MCF 10A (cell line): Measurements from ENCODE around the gene IFT122. TPM values are rescaled to one million over a fixed set of nuclear protein-coding genes. Genes with fewer than 3 reads are reported as not detected.

Experiments
- BruUV-seq: library from RNA; stranded (reverse); fragments of 400-500 nt; replicated peaks from 2 replicates; lab custom pipeline; 2021; lab: Mats Ljungman, UMichigan
- CTCF ChIA-PET: fragments of 300-600 bp; sonication (Branson Sonifier 250); formaldehyde crosslinking; extraction: SDS; loops from one replicate; lab custom pipeline; 2021; ENCODE audit warnings: antibody characterized with exemption, inconsistent platforms; lab: Yijun Ruan, JAX
- POLR2A ChIA-PET: fragments of 300-600, 350-650 bp; sonication (Branson Sonifier 250); formaldehyde crosslinking; extraction: SDS; loops from one replicate; lab custom pipeline; 2020; ENCODE audit warnings: antibody characterized with exemption, inconsistent platforms; lab: Yijun Ruan, JAX
- DNase-seq: peaks from one replicate; pipeline ENCODE4 v3.0.0-alpha.2; 2018; ENCODE audit not compliant: unreplicated experiment
- H3K27ac Mint-ChIP-seq: one replicate; pipeline ENCODE4 v1.8.0; 2022; ENCODE audit warnings: mild to moderate bottlenecking, low read depth, mixed read lengths; ENCODE audit not compliant: unreplicated experiment
- H3K27me3 Mint-ChIP-seq: one replicate; pipeline ENCODE4 v1.8.0; 2022; ENCODE audit warnings: mixed read lengths; ENCODE audit not compliant: insufficient read depth, unreplicated experiment
- H3K36me3 Mint-ChIP-seq: one replicate; pipeline ENCODE4 v1.8.0; 2022; ENCODE audit warnings: mild to moderate bottlenecking, moderate library complexity, mixed read lengths; ENCODE audit not compliant: insufficient read depth, unreplicated experiment
- H3K4me1 Mint-ChIP-seq: one replicate; pipeline ENCODE4 v1.8.0; 2022; ENCODE audit warnings: mixed read lengths; ENCODE audit not compliant: insufficient read depth, unreplicated experiment
- H3K4me3 Mint-ChIP-seq: one replicate; pipeline ENCODE4 v1.8.0; 2022; ENCODE audit warnings: mild to moderate bottlenecking, moderate library complexity, mixed read lengths; ENCODE audit not compliant: unreplicated experiment
- H3K9me3 Mint-ChIP-seq: one replicate; pipeline ENCODE4 v1.8.0; 2022; ENCODE audit warnings: mixed read lengths; ENCODE audit not compliant: unreplicated experiment
- intact Hi-C: fragments of 100-400 bp; cut with micrococcal nuclease; formaldehyde crosslinking; loops from 2 replicates; pipeline ENCODE4 v1.14.1; 2022
- total RNA-seq: library from RNA; stranded (reverse); gene quantifications from 2 replicates; pipeline ENCODE4 v1.2.3, GENCODE V29; 2022
- TF ChIP-seq, protein P1 (sequence below): fragments of 200-600 bp; IDR thresholded peaks from one replicate; pipeline ENCODE4 v1.8.0; 2022; ENCODE audit warnings: antibody characterized with exemption, mild to moderate bottlenecking; ENCODE audit not compliant: unreplicated experiment

The IFT122 gene
- total RNA-seq, 1 experiment from 2014 or later = 21.0 TPM

DNA sequence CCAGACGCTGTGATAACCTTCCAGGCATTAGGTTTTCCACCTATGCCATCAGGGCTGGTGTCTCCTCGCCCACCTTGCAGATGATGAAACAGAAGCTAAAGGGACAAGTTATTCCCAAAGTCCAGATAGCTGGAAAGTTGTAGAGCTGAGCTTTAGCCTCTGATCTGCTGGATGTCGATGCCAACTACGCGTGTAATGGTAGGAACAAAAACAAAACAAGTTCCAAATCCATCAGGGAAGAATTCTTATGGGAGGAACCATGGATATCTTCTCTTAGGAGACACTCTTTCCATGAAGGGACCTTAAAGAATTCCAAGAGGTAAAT is 60.3 kb downstream of the IFT122 start:
- ChIA-PET CTCF (interaction anchor here (0.7 kb wide), 1 partner anchor 10 kb away, joined by 3 read pairs; no protein-coding TSS in a partner anchor), POLR2A (interaction anchor here (0.7 kb wide), 1 partner anchor 19 kb away, joined by 3 read pairs; no protein-coding TSS in a partner anchor)
- Mint-ChIP-seq H3K36me3 (peaks cover 7% of the 10 kb centered on the region), H3K4me3 (no peak overlapping the region), H3K9me3 (no peaks in the 10 kb centered on the region), H3K27ac (no peak overlapping the region), H3K27me3 (no peaks in the 10 kb centered on the region), H3K4me1 (no peaks in the 10 kb centered on the region)
- BruUV-seq = no TSS peak
- no peak for DNase-seq
- intact Hi-C loops = no loop called here
- TF ChIP-seq, protein P1, sequence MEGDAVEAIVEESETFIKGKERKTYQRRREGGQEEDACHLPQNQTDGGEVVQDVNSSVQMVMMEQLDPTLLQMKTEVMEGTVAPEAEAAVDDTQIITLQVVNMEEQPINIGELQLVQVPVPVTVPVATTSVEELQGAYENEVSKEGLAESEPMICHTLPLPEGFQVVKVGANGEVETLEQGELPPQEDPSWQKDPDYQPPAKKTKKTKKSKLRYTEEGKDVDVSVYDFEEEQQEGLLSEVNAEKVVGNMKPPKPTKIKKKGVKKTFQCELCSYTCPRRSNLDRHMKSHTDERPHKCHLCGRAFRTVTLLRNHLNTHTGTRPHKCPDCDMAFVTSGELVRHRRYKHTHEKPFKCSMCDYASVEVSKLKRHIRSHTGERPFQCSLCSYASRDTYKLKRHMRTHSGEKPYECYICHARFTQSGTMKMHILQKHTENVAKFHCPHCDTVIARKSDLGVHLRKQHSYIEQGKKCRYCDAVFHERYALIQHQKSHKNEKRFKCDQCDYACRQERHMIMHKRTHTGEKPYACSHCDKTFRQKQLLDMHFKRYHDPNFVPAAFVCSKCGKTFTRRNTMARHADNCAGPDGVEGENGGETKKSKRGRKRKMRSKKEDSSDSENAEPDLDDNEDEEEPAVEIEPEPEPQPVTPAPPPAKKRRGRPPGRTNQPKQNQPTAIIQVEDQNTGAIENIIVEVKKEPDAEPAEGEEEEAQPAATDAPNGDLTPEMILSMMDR = no peak

DNA sequence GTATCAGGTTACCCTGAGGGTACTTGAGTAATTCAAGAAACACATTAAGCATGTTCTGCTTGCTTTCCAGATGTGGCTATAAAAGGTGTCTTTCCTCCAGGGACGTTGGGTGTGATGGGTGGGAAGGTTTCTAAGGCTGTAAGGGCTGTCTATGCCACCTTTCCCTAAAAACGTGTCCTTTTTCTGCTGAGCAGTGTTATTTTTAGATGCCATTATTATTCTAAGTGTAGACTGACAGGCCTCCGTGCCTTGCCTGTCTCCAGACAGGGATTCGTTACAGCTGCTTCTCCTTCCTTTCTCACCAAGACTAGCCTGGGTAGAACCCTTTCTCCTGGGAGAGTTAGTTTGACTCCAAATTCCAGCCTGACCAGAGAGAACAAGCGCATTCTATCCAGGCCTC is 61.6 kb downstream of the IFT122 start:
- no TSS peak for BruUV-seq
- Mint-ChIP-seq H3K27ac (no peak overlapping the region), H3K9me3 (no peaks in the 10 kb centered on the region), H3K27me3 (no peaks in the 10 kb centered on the region), H3K4me1 (no peaks in the 10 kb centered on the region), H3K36me3 (peaks cover 9% of the 10 kb centered on the region), H3K4me3 (no peak overlapping the region)
- intact Hi-C loops = no loop called here
- ChIA-PET CTCF (interaction anchor here (0.6 kb wide), 2 partner anchors 103 to 378 kb away, joined by 3 to 4 read pairs; no protein-coding TSS in a partner anchor), POLR2A (no interaction called here)
- DNase-seq = no peak
- TF ChIP-seq, protein P1 = no peak

DNA sequence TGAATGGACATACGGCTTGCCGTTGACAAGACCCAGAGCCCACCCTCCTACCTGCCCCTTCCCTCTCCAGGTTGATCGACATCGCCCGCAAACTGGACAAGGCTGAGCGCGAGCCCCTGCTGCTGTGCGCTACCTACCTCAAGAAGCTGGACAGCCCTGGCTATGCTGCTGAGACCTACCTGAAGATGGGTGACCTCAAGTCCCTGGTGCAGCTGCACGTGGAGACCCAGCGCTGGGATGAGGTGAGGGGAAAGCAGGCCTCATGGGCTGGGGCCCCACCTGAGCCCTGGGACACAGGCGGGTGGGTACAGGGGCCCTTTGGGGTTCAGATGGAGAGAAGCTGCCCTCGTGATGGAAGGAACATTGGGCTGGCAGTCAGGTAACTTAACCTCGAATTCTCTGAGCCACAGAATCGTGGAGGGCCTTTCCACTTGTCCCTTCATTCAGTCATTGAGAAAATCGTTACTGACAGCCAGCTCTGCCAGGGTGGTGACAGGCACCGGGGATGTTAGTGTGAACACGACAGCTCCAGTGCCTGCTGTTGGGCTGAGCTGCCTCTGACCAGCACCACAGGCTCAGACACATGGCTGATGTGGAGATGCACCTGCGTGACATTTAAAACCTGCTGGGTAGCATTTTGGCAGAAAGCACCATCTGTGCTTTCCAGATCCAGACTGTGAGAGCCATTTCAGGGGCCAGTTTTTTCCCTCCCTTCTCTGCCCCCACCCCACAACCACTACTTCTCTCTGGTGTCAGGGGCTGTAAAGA is 62.8 kb downstream of the IFT122 start:
- intact Hi-C loops = no loop called here
- DNase-seq = no peak
- Mint-ChIP-seq H3K4me1 (no peaks in the 10 kb centered on the region), H3K36me3 (peaks cover 6% of the 10 kb centered on the region), H3K9me3 (no peaks in the 10 kb centered on the region), H3K27me3 (no peaks in the 10 kb centered on the region), H3K27ac (no peak overlapping the region), H3K4me3 (no peak overlapping the region)
- BruUV-seq = no TSS peak
- CTCF ChIA-PET = no interaction called here
- TF ChIP-seq, protein P1 = no peak
- POLR2A ChIA-PET = interaction anchor here (1.1 kb wide), 1 partner anchor 8 kb away, joined by 3 read pairs; no protein-coding TSS in a partner anchor

DNA sequence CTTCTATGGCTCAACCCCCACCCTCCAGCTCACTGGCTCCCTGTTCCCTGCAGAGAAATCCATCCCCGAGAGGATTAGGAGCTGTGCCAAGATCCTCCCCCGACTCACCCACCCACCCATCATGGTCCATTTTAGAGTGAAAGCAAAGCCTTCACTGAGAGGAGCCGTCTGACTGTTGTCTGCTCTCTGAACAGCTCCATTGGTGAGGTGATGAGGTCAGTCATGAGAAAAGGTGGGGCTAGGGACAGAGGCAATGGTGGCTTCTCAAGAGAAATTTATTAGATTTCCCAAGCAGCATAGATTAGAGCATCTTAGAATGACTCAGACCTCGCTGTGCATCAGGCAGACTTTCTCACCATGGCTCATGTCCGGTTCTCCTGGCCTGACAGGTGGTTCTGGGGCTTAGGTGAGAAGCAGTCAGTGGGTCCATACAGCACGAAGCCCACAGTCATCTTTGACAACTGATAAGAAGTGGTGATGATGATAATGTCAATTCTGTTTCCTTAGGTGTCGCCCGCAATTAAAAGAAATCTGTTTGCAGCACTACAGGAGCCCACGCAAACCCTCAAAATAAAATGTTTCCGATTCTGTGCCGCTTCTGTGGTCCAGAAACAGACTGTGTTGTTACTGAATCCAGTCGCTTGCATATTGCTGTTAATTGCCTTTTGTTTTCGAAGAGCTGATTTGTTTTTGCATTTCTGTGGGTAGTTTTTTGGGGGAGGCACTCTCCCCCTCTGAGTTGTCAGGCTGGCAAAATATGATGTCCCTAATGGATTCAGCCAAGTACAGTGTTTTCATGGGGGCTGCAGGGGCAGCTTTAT is 63.7 kb downstream of the IFT122 start:
- TF ChIP-seq, protein P1 = no peak
- Mint-ChIP-seq H3K4me1 (no peaks in the 10 kb centered on the region), H3K27me3 (no peaks in the 10 kb centered on the region), H3K36me3 (peaks cover 6% of the 10 kb centered on the region), H3K27ac (no peak overlapping the region), H3K9me3 (no peaks in the 10 kb centered on the region), H3K4me3 (no peak overlapping the region)
- intact Hi-C loops = no loop called here
- ChIA-PET POLR2A (no interaction called here), CTCF (interaction anchor here (0.5 kb wide), 1 partner anchor 384 kb away, joined by 3 read pairs; no protein-coding TSS in a partner anchor)
- BruUV-seq = no TSS peak
- DNase-seq = no peak
